ENCODE data around the gene INSIG1. TPM values are rescaled to one million over a fixed set of nuclear protein-coding genes. Genes with fewer than 3 reads are reported as not detected.

The INSIG1 gene
- total and polyA plus RNA-seq, 4 donors = 118 to 219 (median 193) TPM

DNA sequence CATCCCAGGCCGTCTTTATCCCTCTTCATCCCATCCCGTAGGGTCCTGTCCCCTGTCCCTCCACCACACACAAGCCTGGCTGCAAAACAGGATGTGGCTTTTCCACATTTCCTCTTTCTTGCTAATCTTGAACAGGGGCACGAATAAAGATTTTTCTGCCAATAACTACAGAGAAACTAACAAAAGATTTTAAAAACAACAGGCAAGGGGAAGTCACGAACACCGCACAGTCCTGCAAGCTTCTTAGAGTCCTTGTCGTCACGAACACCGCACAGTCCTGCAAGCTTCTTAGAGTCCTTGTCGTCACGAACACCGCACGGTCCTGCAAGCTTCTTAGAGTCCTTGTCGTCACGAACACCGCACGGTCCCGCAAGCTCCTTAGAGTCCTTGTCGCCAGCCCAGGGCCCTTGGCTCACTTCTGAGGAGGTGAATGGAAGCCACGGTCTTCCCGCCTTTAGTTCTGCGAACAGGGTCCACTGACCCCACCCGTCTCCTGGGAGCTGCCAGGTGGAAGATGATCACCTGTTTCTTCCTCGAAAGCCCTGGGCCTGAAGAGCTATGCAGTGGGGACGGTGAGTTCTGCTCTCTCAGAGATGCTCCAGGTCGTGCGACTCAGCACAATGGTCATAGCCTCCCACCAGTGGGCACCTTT is 10.3 kb upstream of the INSIG1 start:
- H3K4me1 ChIP-seq (ENCODE audit: control insufficient read depth in 4 of 4, insufficient read depth in 4 of 4, low read length in 3 of 4) = peaks cover 0 to 6% (median 1%) of the 10 kb centered on the region in 4 donors
- no peak for DNase-seq (ENCODE audit: low spot score)
- H3K27me3 ChIP-seq (ENCODE audit: control insufficient read depth in 4 of 4, insufficient read depth in 4 of 4, low read length in 3 of 4) = no peaks in the 10 kb centered on the region
- TF ChIP-seq RAD21 (IDR thresholded peaks at IDR 0.05) (no peak), EGR1 (IDR thresholded peaks at IDR 0.05; ENCODE audit: low read depth in 2 of 2) (no peak), HNF4A (conservative IDR thresholded peaks at IDR 0.05) (no peak), FOXA1 (IDR thresholded peaks at IDR 0.05) (no peak), TAF1 (conservative IDR thresholded peaks at IDR 0.05) (no peak), SP1 (IDR thresholded peaks at IDR 0.05) (no peak), NR2F2 (IDR thresholded peaks at IDR 0.05) (no peak), RXRA (IDR thresholded peaks at IDR 0.05) (no peak), YY1 (IDR thresholded peaks at IDR 0.05) (no peak), ZBTB33 (IDR thresholded peaks at IDR 0.05) (no peak), FOXA2 (IDR thresholded peaks at IDR 0.05) (no peak), MAX (IDR thresholded peaks at IDR 0.05) (no peak), GABPA (IDR thresholded peaks at IDR 0.05 in 1 of 2, conservative IDR thresholded peaks at IDR 0.05 in 1 of 2) (no peak), HNF4G (IDR thresholded peaks at IDR 0.05) (no peak), REST (IDR thresholded peaks at IDR 0.05) (no peak), CTCF (IDR thresholded peaks at IDR 0.05; ENCODE audit: low read depth, low read length, missing input control) (no peak)
- TF ChIP-seq, protein P1, sequence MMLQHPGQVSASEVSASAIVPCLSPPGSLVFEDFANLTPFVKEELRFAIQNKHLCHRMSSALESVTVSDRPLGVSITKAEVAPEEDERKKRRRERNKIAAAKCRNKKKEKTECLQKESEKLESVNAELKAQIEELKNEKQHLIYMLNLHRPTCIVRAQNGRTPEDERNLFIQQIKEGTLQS (IDR thresholded peaks at IDR 0.05) = no peak
- no peak overlapping the region for H3K4me3 ChIP-seq (ENCODE audit: low read depth in 1 of 3, low read length in 3 of 3)
- WGBS = 89% methylated on average over 26 of the region's 26 CpGs
- no peak overlapping the region for H3K9ac ChIP-seq (ENCODE audit: low read depth in 1 of 2, low read length in 2 of 2)
- H3K27ac ChIP-seq (ENCODE audit: low read depth in 1 of 2, low read length in 2 of 2) = no peak overlapping the region
- H3K9me3 ChIP-seq (ENCODE audit: control insufficient read depth in 4 of 4, low read length in 3 of 4) = no peaks in the 10 kb centered on the region
- no peaks in the 10 kb centered on the region for H3K36me3 ChIP-seq (ENCODE audit: control insufficient read depth in 4 of 4, insufficient read depth in 3 of 4, low read depth in 1 of 4, low read length in 3 of 4)

All from liver (tissue), 9 donors.